Activated CD8-positive, alpha-beta T cell treated with anti-CD3 and anti-CD28 coated beads, Interleukin-2, amount 10 ng/mL, durations not matched to agents 7 days and 5 days (primary cell): ENCODE results near the gene C15orf62. TPM values are rescaled to one million over a fixed set of nuclear protein-coding genes. Genes with fewer than 3 reads are reported as not detected.
A peak's percentile ranks its signal among the peaks of the same experiment; 100 is the strongest.

Experiments
- ATAC-seq: fragments of 150-1000 bp; cut with Tn5 transposase; one replicate; pipeline ENCODE4 v1.10.0; 2021; ENCODE audit warnings: moderate library complexity
- CTCF ChIA-PET: fragments of 350-600 bp; sonication (Branson Sonifier 250); formaldehyde crosslinking; loops from one replicate; lab custom pipeline; 2021; ENCODE audit warnings: antibody characterized with exemption; lab: Charles Lee
- POLR2A ChIA-PET: fragments of 350-600 bp; sonication (Branson Sonifier 250); formaldehyde crosslinking; loops from one replicate; lab custom pipeline; 2021; ENCODE audit warnings: antibody characterized with exemption; lab: Charles Lee
- DNase-seq: peaks from one replicate; pipeline ENCODE4 v3.0.0-alpha.2; 2020
- H3K27ac Mint-ChIP-seq: one replicate; pipeline ENCODE4 v1.8.0; 2021; ENCODE audit warnings: mild to moderate bottlenecking, mixed read lengths
- H3K27me3 Mint-ChIP-seq: one replicate; pipeline ENCODE4 v1.8.0; 2021; ENCODE audit warnings: low read depth, mixed read lengths
- H3K36me3 Mint-ChIP-seq: one replicate; pipeline ENCODE4 v1.8.0; 2021; ENCODE audit warnings: low read depth, mixed read lengths
- H3K4me1 Mint-ChIP-seq: one replicate; pipeline ENCODE4 v1.8.0; 2021; ENCODE audit warnings: low read depth, mixed read lengths
- H3K4me3 Mint-ChIP-seq: one replicate; pipeline ENCODE4 v1.8.0; 2021; ENCODE audit warnings: mild to moderate bottlenecking, mixed read lengths
- H3K9me3 Mint-ChIP-seq: one replicate; pipeline ENCODE4 v1.8.0; 2022; ENCODE audit warnings: mixed read lengths; ENCODE audit not compliant: insufficient read depth
- total RNA-seq, 2 experiments: library from RNA; stranded (reverse); gene quantifications; one replicate each; pipeline ENCODE4 v1.2.3, GENCODE V29; 2021

The C15orf62 gene, protein sequence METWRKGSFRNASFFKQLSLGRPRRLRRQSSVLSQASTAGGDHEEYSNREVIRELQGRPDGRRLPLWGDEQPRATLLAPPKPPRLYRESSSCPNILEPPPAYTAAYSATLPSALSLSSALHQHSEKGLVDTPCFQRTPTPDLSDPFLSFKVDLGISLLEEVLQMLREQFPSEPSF
- total RNA-seq = 1 to 10 TPM; 1.1 to 1.2 TPM

DNA sequence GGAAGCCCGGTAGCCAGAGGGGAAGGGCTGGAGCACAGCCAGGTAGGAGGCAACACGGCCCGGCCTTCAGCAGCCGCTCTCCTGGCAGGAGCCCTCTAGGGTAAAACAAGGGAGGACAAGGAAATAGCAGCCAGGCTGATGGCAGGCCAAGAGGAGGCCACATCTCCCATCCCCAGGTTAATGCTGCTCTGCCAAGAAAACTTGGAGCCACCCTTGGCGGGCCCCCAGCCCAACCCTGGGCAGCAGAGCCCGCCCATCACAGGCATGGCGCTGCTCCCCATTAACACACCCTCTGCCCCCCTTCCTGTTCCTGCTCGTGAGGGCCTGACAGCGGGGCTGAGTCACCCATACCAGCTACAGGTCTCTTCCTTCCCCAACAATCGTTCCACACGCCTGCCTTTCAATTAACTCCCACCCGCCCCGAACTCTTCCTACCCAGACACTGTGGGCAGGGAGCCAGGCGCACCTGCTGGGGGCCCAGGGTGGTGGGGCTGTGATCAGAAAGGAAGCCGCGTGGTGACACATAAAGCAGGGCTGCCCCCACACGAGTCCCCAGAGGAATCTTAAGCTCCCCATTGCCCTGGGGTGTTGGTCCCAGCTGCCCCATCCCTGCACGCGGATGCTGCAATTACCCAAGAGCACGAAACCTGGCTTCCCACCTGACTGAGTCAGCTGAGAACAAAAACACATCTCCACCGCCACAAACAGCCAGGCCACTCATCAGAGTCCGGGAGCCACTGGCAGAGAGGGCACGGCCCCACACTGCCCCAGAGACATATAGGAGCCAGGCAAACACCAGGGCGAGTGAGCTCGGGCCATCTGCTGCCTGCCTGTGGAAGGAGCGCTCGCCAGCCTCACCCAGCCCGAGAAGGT is at the start of gene C15orf62:
Gene C15orf62, plus strand, starts transcription at position 707 of the 873 bp plus-strand sequence. CDS start 516 bp downstream, outside the sequence.
- Mint-ChIP-seq H3K9me3 (no peaks in the 10 kb centered on the region), H3K27me3 (no peaks in the 10 kb centered on the region), H3K27ac (peak within 1 kb of the TSS; percentile 90), H3K4me3 (peak within 1 kb of the TSS; percentile 54), H3K36me3 (peaks cover 22% of the 10 kb centered on the region), H3K4me1 (peaks cover 43% of the 10 kb centered on the region)
- POLR2A ChIA-PET = interaction anchor here (1.0 to 2.3 kb wide), 3 partner anchors 10 to 16 kb away, joined by 3 to 8 read pairs (median 3); no protein-coding TSS in a partner anchor
- peak; percentile 72 for DNase-seq
- CTCF ChIA-PET = interaction anchor here (0.7 to 3.8 kb wide), 6 partner anchors 10 to 103 kb away, joined by 3 to 20 read pairs (median 4); no protein-coding TSS in a partner anchor
- ATAC-seq = peak; percentile 50

DNA sequence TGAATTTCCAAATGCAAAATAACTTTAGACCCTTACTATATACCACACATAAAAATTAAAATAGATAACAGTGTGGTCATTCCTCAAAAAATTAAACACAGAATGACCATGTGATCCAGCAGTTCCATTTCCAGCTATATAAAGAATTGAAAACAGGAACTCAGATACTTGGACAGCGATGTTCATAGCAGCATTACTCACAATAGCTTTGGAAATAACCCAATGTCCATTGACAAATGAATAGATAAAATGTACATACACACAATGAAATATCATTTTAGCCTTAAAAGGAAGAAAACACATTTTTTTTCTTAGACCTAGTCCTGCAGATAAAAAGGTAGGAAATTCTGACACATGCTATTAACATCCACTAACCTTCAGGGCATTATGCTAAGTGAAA is 48.1 kb upstream of the C15orf62 start:
- CTCF ChIA-PET = no interaction called here
- no peak for ATAC-seq
- POLR2A ChIA-PET = interaction anchor here (0.6 kb wide), 1 partner anchor 133 kb away, joined by 4 read pairs; no protein-coding TSS in a partner anchor

DNA sequence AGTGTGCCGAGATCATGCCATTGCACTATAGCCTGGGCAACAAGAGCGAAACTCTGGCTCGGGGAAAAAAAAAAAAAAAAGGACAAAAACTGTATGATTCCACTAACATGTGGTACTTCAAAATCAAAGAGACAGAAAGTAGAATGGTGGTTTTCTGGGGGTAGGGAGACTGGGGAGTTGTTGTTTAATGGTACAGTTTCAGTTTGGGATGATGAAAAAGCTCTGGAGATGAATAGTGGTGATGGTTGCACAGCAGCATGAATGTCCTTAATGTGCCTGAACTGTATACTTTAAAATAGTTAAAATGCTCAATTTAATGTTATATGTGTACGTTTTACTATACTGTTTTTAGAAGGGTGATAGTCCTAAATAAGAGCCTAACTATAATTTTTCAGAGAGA is 47.4 kb upstream of the C15orf62 start:
- Mint-ChIP-seq H3K4me1 (peaks cover 10% of the 10 kb centered on the region), H3K27ac (no peak overlapping the region), H3K4me3 (no peak overlapping the region), H3K36me3 (peaks cover 47% of the 10 kb centered on the region), H3K27me3 (no peaks in the 10 kb centered on the region), H3K9me3 (no peaks in the 10 kb centered on the region)
- no peak for ATAC-seq
- DNase-seq = no peak
- POLR2A ChIA-PET = no interaction called here
- CTCF ChIA-PET = interaction anchor here (1.2 to 2.9 kb wide), 3 partner anchors 15 to 133 kb away, joined by 3 to 10 read pairs (median 4); no protein-coding TSS in a partner anchor

More for the DNA sequence above, 48.1 kb upstream of the C15orf62 start:
- Mint-ChIP-seq H3K9me3 (no peaks in the 10 kb centered on the region), H3K4me1 (peaks cover 10% of the 10 kb centered on the region), H3K36me3 (peaks cover 49% of the 10 kb centered on the region), H3K4me3 (no peak overlapping the region), H3K27ac (no peak overlapping the region), H3K27me3 (no peaks in the 10 kb centered on the region)
- no peak for DNase-seq

DNA sequence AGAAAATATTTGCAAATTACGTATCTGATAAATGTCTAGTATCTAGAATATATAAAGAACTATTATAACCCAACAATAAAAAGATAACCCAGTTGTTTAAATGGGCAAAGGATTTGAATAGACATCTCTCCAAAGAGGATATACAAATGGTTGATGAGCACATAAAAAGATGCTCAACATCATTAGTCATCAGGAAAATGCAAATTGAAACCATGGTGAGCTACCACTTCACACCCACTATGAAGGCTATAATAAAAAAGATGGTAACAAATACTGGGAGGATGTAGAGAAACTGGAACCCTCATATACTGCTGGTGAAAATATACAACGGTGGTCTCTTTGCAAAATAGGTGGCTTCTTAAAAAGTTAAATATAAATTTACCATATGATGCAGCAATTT is 46.8 kb upstream of the C15orf62 start:
- Mint-ChIP-seq H3K27ac (no peak overlapping the region), H3K4me1 (peaks cover 10% of the 10 kb centered on the region), H3K4me3 (no peak overlapping the region), H3K9me3 (no peaks in the 10 kb centered on the region), H3K36me3 (peaks cover 46% of the 10 kb centered on the region), H3K27me3 (no peaks in the 10 kb centered on the region)
- CTCF ChIA-PET = interaction anchor here (1.2 to 2.9 kb wide), 5 partner anchors 15 to 133 kb away, joined by 3 to 10 read pairs (median 4); no protein-coding TSS in a partner anchor
- no peak for DNase-seq
- POLR2A ChIA-PET = no interaction called here
- ATAC-seq = no peak

DNA sequence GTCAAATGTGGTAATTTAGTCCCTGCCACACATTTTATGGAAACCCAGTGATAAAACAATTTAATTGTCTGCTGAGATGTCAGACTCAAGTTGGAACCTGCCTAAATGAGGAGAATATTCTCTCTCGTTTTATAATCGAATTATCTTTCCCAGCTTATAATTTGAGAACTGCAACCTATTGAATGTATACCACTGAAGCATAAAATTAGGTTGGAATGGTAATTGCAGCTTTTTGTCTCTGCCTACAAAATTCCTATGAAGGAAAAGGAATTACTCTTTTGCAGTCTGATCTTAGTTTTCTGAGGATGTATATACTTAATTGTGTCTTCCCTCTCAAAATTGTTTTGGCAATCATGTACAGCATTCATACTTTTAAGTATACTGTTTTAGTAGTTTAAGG is 45.9 kb upstream of the C15orf62 start:
- ChIA-PET POLR2A (interaction anchor here (0.6 kb wide), 1 partner anchor 23 kb away, joined by 3 read pairs; no protein-coding TSS in a partner anchor), CTCF (interaction anchor here (1.5 to 2.9 kb wide), 4 partner anchors 20 to 134 kb away, joined by 4 to 10 read pairs (median 5); no protein-coding TSS in a partner anchor)
- Mint-ChIP-seq H3K27me3 (no peaks in the 10 kb centered on the region), H3K4me3 (no peak overlapping the region), H3K36me3 (peaks cover 46% of the 10 kb centered on the region), H3K4me1 (peaks cover 10% of the 10 kb centered on the region), H3K9me3 (no peaks in the 10 kb centered on the region), H3K27ac (no peak overlapping the region)
- ATAC-seq (no peak), DNase-seq (no peak)

DNA sequence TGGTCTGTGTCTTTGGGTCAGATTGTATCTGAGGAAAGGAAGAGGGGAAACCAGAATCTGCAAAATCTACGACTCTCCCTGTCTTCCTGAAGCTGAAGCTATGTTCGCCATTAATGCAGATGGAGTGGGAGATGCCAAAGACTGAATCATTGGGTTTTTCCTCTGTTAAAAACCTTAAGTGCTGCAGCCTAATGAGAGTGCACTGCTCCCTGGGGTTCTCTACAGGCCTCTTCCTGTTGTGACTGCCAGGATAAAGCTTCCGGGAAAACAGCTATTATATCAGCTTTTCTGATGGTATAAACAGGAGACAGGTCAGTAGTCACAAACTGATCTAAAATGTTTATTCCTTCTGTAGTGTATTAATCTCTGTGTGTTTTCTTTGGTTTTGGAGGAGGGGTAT is 38.7 kb upstream of the C15orf62 start:
- H3K36me3 Mint-ChIP-seq = peaks cover 58% of the 10 kb centered on the region
- ATAC-seq = no peak
- POLR2A ChIA-PET = interaction anchor here (0.6 to 1.4 kb wide), 3 partner anchors 9 to 210 kb away, joined by 3 read pairs; no protein-coding TSS in a partner anchor

DNA sequence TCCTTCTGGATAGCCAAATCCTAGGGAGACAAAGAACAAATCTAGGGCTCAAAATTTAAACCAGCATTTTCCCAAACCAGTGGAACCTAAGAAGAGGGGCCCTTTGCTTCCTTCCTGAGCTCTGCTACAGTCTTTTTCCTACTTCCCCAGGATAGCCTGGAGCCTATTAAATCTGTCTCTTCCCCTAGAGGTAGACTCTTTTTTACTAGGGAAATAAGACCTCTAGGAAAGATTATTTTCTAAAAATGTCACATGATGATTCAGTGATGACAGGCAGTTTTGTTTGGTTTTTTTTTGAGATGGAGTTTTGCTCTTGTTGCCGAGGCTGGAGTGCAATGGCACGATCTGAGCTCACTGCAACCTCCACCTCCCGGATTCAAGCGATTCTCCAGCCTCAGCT is 33.2 kb upstream of the C15orf62 start:
- Mint-ChIP-seq H3K27ac (no peak overlapping the region), H3K9me3 (no peaks in the 10 kb centered on the region), H3K36me3 (peaks cover 71% of the 10 kb centered on the region), H3K4me1 (no peaks in the 10 kb centered on the region), H3K4me3 (no peak overlapping the region), H3K27me3 (no peaks in the 10 kb centered on the region)
- CTCF ChIA-PET = interaction anchor here (1.6 to 1.9 kb wide), 2 partner anchors 35 to 46 kb away, joined by 4 read pairs; no protein-coding TSS in a partner anchor
- ATAC-seq (no peak), DNase-seq (no peak)
- POLR2A ChIA-PET = no interaction called here

More for the DNA sequence above, 38.7 kb upstream of the C15orf62 start:
- Mint-ChIP-seq H3K27ac (peak overlapping the region; percentile 6), H3K9me3 (no peaks in the 10 kb centered on the region), H3K27me3 (no peaks in the 10 kb centered on the region), H3K4me3 (no peak overlapping the region), H3K4me1 (no peaks in the 10 kb centered on the region)
- no peak for DNase-seq
- CTCF ChIA-PET = interaction anchor here (0.9 to 1.1 kb wide), 2 partner anchors 13 to 38 kb away, joined by 3 to 4 read pairs; no protein-coding TSS in a partner anchor

DNA sequence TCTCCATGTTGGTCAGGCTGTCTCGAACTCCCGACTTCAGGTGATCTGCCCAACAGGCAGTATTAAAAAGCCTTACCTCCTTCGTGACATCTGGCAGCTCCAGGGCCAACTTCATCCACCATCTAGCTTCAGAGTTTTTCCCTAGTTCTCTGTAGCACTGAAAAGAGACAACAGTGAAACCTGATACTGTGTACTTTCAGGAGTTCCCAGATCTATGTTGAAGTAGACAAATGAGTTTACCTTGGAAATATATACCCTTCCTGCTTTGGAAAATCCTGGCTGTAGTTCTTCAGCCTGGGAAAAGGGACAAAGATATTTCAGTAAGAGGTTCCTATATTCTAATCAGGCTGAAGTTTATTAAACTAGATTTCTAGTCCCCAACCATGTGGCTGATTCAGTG is 32.7 kb upstream of the C15orf62 start:
- peaks cover 68% of the 10 kb centered on the region for H3K36me3 Mint-ChIP-seq
- no peak overlapping the region for H3K27ac Mint-ChIP-seq
- H3K4me3 Mint-ChIP-seq = no peak overlapping the region
- peaks cover under 1% of the 10 kb centered on the region for H3K4me1 Mint-ChIP-seq
- POLR2A ChIA-PET = no interaction called here
- H3K27me3 Mint-ChIP-seq = no peaks in the 10 kb centered on the region
- no peaks in the 10 kb centered on the region for H3K9me3 Mint-ChIP-seq
- CTCF ChIA-PET = interaction anchor here (0.6 to 1.9 kb wide), 4 partner anchors 14 to 659 kb away, joined by 3 to 4 read pairs (median 4); no protein-coding TSS in a partner anchor
- no peak for ATAC-seq
- DNase-seq = no peak

DNA sequence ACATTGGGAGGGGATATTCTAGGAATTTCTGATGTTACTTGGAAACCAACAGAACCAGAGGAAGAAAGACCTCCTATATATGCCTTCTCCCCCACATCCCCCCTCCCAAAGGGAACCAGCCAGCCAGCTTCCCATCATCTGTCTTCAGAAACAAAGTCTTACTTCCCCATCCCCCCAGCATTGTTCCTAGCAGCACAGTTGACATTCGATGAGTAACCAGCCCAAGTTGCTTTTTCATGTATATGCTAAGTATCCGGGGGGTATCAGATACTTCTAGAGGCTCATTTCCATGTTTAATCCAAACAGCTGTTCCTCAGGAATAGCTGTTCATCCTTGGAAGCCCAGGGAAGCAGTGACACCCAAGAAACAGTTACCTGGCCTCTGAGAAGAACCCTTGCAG is 30.7 kb upstream of the C15orf62 start:
- Mint-ChIP-seq H3K27ac (peak overlapping the region; percentile 7), H3K4me1 (peaks cover 20% of the 10 kb centered on the region), H3K36me3 (peaks cover 73% of the 10 kb centered on the region), H3K27me3 (no peaks in the 10 kb centered on the region), H3K4me3 (no peak overlapping the region), H3K9me3 (no peaks in the 10 kb centered on the region)
- ChIA-PET POLR2A (interaction anchor here (0.7 to 0.9 kb wide), 2 partner anchors 44 kb away, joined by 4 read pairs; partner anchors contain the start of gene RAD51), CTCF (interaction anchor here (0.8 to 10.7 kb wide), 4 partner anchors 10 to 46 kb away, joined by 3 to 107 read pairs (median 3); no protein-coding TSS in a partner anchor)
- no peak for DNase-seq
- no peak for ATAC-seq

DNA sequence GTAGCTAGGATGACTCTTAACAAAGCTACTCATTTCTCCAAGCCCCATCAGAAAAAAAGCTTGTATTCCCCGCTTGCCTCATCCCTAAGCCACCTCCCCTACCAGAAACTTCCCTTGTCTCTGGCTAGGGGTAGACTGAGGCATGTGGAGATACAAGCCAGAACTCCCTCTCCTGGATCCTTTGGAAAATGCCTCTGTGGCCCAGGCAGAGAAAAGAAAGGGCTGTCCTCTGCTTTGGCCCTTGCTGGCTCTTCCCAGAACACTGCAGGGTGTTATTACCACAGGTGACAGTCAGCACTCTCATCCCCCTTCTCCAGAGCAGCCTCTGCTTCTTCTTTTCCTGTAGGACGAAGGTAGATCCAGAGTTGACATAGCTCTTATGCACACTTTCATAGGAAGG is 29.9 kb upstream of the C15orf62 start:
- H3K9me3 Mint-ChIP-seq = no peaks in the 10 kb centered on the region
- no peak overlapping the region for H3K27ac Mint-ChIP-seq
- CTCF ChIA-PET = interaction anchor here (0.6 to 10.7 kb wide), 5 partner anchors 11 to 191 kb away, joined by 3 to 107 read pairs (median 3); no protein-coding TSS in a partner anchor
- ATAC-seq (no peak), DNase-seq (no peak)
- peaks cover 74% of the 10 kb centered on the region for H3K36me3 Mint-ChIP-seq
- H3K4me3 Mint-ChIP-seq = no peak overlapping the region
- no peaks in the 10 kb centered on the region for H3K27me3 Mint-ChIP-seq
- POLR2A ChIA-PET = interaction anchor here (0.9 to 1.0 kb wide), 2 partner anchors 9 to 45 kb away, joined by 3 to 4 read pairs; partner anchors contain the start of gene RAD51
- peaks cover 28% of the 10 kb centered on the region for H3K4me1 Mint-ChIP-seq

DNA sequence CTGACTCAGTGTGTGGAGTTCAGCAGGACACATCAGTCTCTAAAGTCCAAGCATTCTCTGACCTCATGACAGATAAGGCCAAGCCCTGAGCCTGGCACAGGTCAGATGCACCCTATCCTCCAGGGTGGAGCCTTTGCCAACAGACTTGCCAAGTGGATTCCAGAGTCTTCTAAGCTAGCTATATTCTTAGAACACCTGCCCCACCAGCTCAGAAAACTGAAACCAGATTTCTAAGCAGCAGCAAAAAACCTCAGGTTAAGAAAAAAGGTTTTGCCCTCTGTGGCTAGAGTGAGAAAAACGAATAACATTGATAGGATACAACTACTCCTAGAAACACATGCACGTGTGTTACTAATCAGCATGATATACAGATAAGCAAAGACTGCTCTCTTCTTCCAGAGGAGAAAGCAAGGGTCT is 26.3 kb upstream of the C15orf62 start:
- no peaks in the 10 kb centered on the region for H3K9me3 Mint-ChIP-seq
- ChIA-PET POLR2A (interaction anchor here (0.6 to 3.0 kb wide), 7 partner anchors 10 to 539 kb away, joined by 3 to 13 read pairs (median 4); partner anchors contain the start of genes GCHFR, RAD51 and RPUSD2), CTCF (interaction anchor here (0.6 to 10.7 kb wide), 12 partner anchors 10 to 178 kb away, joined by 3 to 107 read pairs (median 6); partner anchors contain the start of genes C15orf62, RAD51 and VPS18)
- peak overlapping the region; percentile 87 for H3K27ac Mint-ChIP-seq
- peaks cover 65% of the 10 kb centered on the region for H3K36me3 Mint-ChIP-seq
- DNase-seq (peak; percentile 50), ATAC-seq (peak; percentile 71)
- peak overlapping the region; percentile 28 for H3K4me3 Mint-ChIP-seq
- H3K4me1 Mint-ChIP-seq = peaks cover 45% of the 10 kb centered on the region
- no peaks in the 10 kb centered on the region for H3K27me3 Mint-ChIP-seq
